Peyer's patch (tissue), 4 donors: ENCODE data around the gene CLEC4C. TPM values are rescaled to one million over a fixed set of nuclear protein-coding genes. Genes with fewer than 3 reads are reported as not detected.

Source experiments
- DNase-seq, 3 donors: peaks; one replicate each; pipeline ENCODE4 v3.0.0-alpha.2; 2017 to 2019
- H3K27ac ChIP-seq, 4 donors: fragments of 200-600 bp; sonication (generic); one replicate each; pipeline ENCODE4 v1.5.1; 2016 to 2019
- H3K27me3 ChIP-seq, 2 donors: fragments of 200-600 bp; sonication (generic); one replicate each; pipeline ENCODE4 v1.5.1; 2019
- H3K36me3 ChIP-seq, 3 donors: fragments of 200-600 bp; sonication (generic); one replicate each; pipeline ENCODE4 v1.5.1; 2016 to 2019
- H3K4me1 ChIP-seq, 4 donors: fragments of 200-600 bp; sonication (generic); one replicate each; pipeline ENCODE4 v1.5.1; 2016 to 2019
- H3K4me3 ChIP-seq, 4 donors: fragments of 200-600 bp; sonication (generic); 1 replicate in 3 of 4; 2 replicates in 1 of 4; pipeline ENCODE4 v1.5.1; 2016 to 2019; ENCODE audit warnings: mild to moderate bottlenecking in 1 of 4
- H3K9me3 ChIP-seq, 4 donors: fragments of 200-600 bp; sonication (generic); one replicate each; pipeline ENCODE4 v1.5.1; 2016 to 2019; ENCODE audit warnings: mild to moderate bottlenecking in 1 of 4
- POLR2A ChIP-seq, 2 donors: fragments of 450-650 bp; IDR thresholded peaks; one replicate each; pipeline ENCODE4 v1.5.1; 2017; ENCODE audit warnings: antibody characterized with exemption in 2 of 2, mild to moderate bottlenecking in 2 of 2, moderate library complexity in 2 of 2
- total RNA-seq, 4 donors: library from RNA; depleted of rRNA; stranded (reverse); fragments of >200 nt; gene quantifications; one replicate each; pipeline ENCODE4 v1.1.0, GENCODE V29; 2016
- TF ChIP-seq, protein P1 (sequence below), 6 experiments: fragments of 450-650 bp in 4 of 6; fragments of 200-600 bp in 2 of 6; sonication (generic) in 1 of 6; IDR thresholded peaks; one replicate each; pipeline ENCODE4 v1.5.1; 2017 to 2019; ENCODE audit warnings: antibody characterized with exemption in 6 of 6, mild to moderate bottlenecking in 3 of 6, moderate library complexity in 1 of 6

Gene CLEC4C
- total RNA-seq, 4 donors from 2014 or later: not detected

DNA sequence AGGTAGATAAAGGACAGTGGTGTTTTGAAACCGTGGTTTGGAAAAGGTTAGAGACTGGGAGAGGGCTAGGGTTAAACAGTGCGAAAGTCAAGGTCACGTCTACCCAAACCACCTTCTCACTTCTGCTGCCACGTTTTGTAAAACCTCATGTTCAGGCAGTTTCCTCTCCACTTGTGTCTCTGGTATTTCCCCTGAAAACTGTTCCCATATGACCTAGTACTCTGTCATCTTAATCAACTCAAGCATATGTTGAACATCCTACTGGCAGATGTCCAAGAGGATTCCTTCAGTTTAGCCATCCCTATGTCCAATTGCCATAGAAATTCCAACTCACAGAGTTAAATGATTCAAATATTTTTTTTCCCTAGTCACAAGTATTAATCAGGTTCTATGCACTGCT, 17.4 kb downstream of the CLEC4C start:
- no peaks in the 10 kb centered on the region for H3K36me3 ChIP-seq
- H3K4me1 ChIP-seq: no peaks in the 10 kb centered on the region
- no peaks in the 10 kb centered on the region for H3K9me3 ChIP-seq
- TF ChIP-seq POLR2A (IDR thresholded peaks at IDR 0.05): no peak
- TF ChIP-seq, protein P1, sequence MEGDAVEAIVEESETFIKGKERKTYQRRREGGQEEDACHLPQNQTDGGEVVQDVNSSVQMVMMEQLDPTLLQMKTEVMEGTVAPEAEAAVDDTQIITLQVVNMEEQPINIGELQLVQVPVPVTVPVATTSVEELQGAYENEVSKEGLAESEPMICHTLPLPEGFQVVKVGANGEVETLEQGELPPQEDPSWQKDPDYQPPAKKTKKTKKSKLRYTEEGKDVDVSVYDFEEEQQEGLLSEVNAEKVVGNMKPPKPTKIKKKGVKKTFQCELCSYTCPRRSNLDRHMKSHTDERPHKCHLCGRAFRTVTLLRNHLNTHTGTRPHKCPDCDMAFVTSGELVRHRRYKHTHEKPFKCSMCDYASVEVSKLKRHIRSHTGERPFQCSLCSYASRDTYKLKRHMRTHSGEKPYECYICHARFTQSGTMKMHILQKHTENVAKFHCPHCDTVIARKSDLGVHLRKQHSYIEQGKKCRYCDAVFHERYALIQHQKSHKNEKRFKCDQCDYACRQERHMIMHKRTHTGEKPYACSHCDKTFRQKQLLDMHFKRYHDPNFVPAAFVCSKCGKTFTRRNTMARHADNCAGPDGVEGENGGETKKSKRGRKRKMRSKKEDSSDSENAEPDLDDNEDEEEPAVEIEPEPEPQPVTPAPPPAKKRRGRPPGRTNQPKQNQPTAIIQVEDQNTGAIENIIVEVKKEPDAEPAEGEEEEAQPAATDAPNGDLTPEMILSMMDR (IDR thresholded peaks at IDR 0.05): no peak
- no peak overlapping the region for H3K4me3 ChIP-seq
- DNase-seq: no peak
- no peak overlapping the region for H3K27ac ChIP-seq
- H3K27me3 ChIP-seq: no peaks in the 10 kb centered on the region

DNA sequence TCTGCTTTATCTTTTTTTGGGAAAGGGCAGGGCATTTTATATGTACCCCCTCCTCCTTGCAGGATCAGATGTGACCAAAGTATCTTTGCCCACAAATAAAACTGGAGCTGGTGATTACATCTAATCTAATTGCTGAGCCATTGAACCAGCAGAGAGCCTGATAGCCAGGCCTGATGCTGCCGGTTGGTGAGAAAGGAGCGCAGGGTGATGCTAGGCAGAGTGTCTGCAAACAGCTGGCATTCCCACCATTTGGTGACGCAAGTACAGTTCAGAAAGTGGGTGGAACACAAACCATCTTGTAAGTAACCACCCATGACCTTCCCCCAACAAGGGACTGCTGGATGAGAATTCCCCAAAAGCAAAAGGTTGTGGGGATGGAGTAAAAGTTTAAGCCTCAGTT, 23.2 kb downstream of the CLEC4C start:
- H3K4me1 ChIP-seq: no peaks in the 10 kb centered on the region
- no peak for DNase-seq
- no peaks in the 10 kb centered on the region for H3K9me3 ChIP-seq
- H3K36me3 ChIP-seq: no peaks in the 10 kb centered on the region
- no peak overlapping the region for H3K27ac ChIP-seq
- no peaks in the 10 kb centered on the region for H3K27me3 ChIP-seq
- no peak overlapping the region for H3K4me3 ChIP-seq
- TF ChIP-seq, protein P1 (IDR thresholded peaks at IDR 0.05): no peak
- TF ChIP-seq POLR2A (IDR thresholded peaks at IDR 0.05): no peak

DNA sequence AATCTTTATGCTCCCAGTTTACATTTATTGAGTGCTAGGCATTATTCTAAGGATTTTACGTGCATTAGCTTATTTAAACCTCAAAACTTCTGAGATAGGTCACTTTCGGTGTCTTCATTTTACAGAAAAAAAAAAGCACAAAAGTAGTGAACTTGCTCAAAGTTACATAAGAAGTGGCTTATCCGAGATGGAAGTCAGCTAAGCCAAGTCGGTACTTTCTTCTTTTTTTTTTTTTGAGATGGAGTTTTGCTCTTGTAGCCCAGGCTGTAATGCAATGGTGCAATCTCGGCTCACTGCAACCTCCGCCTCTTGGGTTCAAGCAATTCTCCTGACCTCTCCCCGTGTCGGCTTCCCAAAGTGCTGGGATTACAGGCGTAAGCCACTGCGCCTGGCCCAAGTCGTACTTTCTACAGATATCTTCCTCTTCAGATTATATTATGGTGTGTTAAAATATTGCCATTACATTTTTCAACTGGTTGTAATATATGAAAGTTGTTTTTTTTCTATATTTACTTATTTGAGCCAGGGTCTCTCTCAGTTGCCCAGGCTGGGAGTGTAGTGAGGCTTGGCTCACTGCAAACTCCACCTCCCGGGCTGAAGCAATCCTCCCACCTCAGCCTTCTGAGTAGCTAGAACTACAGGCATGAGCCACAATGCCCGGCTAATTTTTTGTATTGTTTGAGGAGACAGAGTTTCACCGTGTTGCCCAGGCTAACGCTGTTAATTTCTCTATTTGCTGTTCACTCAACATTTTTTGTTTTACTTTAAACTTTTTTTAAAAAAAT, 27.0 kb downstream of the CLEC4C start:
- no peak for TF ChIP-seq POLR2A (IDR thresholded peaks at IDR 0.05)
- TF ChIP-seq, protein P1 (IDR thresholded peaks at IDR 0.05): no peak
- no peaks in the 10 kb centered on the region for H3K27me3 ChIP-seq
- no peak overlapping the region for H3K27ac ChIP-seq
- H3K4me3 ChIP-seq: no peak overlapping the region
- H3K4me1 ChIP-seq: no peaks in the 10 kb centered on the region
- H3K36me3 ChIP-seq: no peaks in the 10 kb centered on the region
- no peaks in the 10 kb centered on the region for H3K9me3 ChIP-seq
- no peak for DNase-seq

DNA sequence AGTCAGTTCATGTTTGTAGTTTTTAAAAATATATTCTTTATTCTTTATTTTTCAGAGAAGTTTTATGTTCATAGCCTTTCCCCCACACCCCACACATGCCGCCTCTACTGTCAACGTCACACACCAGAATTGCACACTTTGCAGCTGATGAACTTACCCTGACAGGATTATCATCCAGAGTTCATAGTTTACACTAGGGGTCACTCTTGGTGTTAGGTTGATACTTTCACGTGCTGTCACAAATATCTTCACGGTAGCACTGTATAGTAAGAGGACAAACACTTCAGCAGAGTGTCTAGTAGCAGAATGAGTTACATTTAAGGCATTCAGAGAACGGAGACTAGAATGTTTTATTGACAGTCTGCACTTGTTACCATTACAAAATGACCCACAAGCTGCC, 30.8 kb downstream of the CLEC4C start:
- TF ChIP-seq, protein P1 (IDR thresholded peaks at IDR 0.05): peak in 3 of 6 experiments; percentile 11 to 31 (median 18)
- TF ChIP-seq POLR2A (IDR thresholded peaks at IDR 0.05): no peak
- Histone ChIP-seq H3K27me3 (no peaks in the 10 kb centered on the region), H3K4me1 (no peaks in the 10 kb centered on the region), H3K9me3 (no peaks in the 10 kb centered on the region), H3K4me3 (no peak overlapping the region), H3K36me3 (no peaks in the 10 kb centered on the region), H3K27ac (no peak overlapping the region)
- no peak for DNase-seq

DNA sequence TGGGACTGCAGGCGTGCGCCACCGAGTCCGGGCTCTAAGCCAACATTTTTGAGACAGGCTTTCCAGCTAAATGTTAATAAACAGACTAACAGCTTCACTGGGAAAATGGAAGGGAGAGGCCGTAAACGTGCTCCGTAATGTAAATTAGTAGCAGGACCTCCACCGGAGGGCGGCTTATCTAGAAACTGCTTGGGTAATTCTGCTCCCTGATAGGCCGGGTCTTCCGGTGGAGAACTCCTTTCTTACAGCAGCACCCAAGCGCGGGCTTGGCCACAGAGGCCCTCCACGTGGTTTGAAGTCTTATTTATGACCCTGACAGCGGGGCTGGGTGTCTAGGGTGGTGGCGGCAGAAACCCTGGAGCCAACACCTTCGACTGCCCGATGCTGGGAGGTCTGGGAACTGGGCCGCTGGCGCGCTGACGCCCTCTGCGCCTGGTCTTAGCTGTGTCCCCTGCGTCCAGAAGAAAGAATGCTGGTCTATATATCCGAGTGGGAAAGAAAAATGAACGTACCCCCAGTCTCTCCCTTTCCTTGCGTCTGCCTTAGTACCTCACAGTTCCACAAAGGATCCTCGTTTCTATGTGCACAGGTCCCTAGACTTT, 34.2 kb downstream of the CLEC4C start:
- no peak for TF ChIP-seq POLR2A (IDR thresholded peaks at IDR 0.05)
- H3K9me3 ChIP-seq: no peaks in the 10 kb centered on the region
- no peaks in the 10 kb centered on the region for H3K27me3 ChIP-seq
- no peak overlapping the region for H3K27ac ChIP-seq
- no peak for DNase-seq
- H3K4me3 ChIP-seq: no peak overlapping the region
- no peaks in the 10 kb centered on the region for H3K36me3 ChIP-seq
- no peaks in the 10 kb centered on the region for H3K4me1 ChIP-seq

DNA sequence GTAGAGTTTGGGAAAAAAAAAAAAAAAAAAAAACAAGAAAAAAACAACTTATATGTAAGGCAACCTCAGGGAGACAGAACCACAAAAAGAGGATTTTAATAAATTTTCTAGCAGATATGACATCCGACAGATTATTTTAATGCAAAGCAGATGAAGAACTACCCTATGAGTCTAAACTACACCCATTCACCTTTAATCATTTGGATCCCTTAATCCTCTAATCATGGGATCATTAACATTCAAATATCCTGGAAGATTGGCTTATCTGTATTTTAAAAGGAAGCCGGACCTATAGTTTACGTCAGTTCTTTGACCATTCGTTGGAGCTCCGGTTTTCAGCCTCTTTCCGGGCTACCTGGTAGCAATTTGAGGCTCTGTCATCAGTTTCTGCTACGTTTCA, 36.0 kb downstream of the CLEC4C start, which contains the start of gene DPPA3:
DPPA3 (plus strand) TSS at position 301 of the 400 bp plus-strand sequence. CDS start 138 bp downstream, outside the sequence.
- H3K4me1 ChIP-seq: no peaks in the 10 kb centered on the region
- no peak for DNase-seq
- TF ChIP-seq POLR2A (IDR thresholded peaks at IDR 0.05): no peak
- H3K9me3 ChIP-seq: no peaks in the 10 kb centered on the region
- no peak within 1 kb of the TSS for H3K4me3 ChIP-seq
- no peak within 1 kb of the TSS for H3K27ac ChIP-seq
- H3K27me3 ChIP-seq: no peaks in the 10 kb centered on the region
- no peaks in the 10 kb centered on the region for H3K36me3 ChIP-seq
